DND-41 (cell line): ENCODE measurements around the gene CACNB2.

Source experiments
- CTCF ChIP-seq: IDR thresholded peaks from 2 replicates; pipeline ENCODE4 v1.5.1; 2012; ENCODE audit warnings: borderline replicate concordance, low read length, moderate library complexity, mild to moderate bottlenecking; ENCODE audit not compliant: poor library complexity, severe bottlenecking; ENCODE audit errors: extremely low read depth
- EZH2 ChIP-seq: IDR thresholded peaks from 3 replicates; pipeline ENCODE4 v1.6.1; 2012; ENCODE audit warnings: borderline replicate concordance, low read depth, mild to moderate bottlenecking, moderate library complexity, low read length, inconsistent platforms; ENCODE audit not compliant: severe bottlenecking

- TF ChIP-seq EZH2 (no peak), CTCF (no peak)
These were observed 26.3 kb upstream of the CACNB2 start for GRCh38 chr10:18113881-18114280.
